Activated CD4-positive, alpha-beta T cell treated with anti-CD3 and anti-CD28 coated beads, Interleukin-2, amount 10 ng/mL, durations not matched to agents 24 days and 14 days (primary cell): Measurements from ENCODE around the gene FEZF2. TPM values are rescaled to one million over a fixed set of nuclear protein-coding genes. Genes with fewer than 3 reads are reported as not detected.

ENCODE experiments used
- DNase-seq: peaks from one replicate; pipeline ENCODE4 v3.0.0; 2022
- H3K27ac Mint-ChIP-seq: one replicate; pipeline ENCODE4 v1.8.0; 2022; ENCODE audit warnings: mild to moderate bottlenecking, mixed read lengths
- H3K27me3 Mint-ChIP-seq: one replicate; pipeline ENCODE4 v1.8.0; 2022; ENCODE audit warnings: mixed read lengths
- H3K36me3 Mint-ChIP-seq: one replicate; pipeline ENCODE4 v1.8.0; 2022; ENCODE audit warnings: low read depth, mild to moderate bottlenecking, mixed read lengths
- H3K4me1 Mint-ChIP-seq: one replicate; pipeline ENCODE4 v1.8.0; 2021; ENCODE audit warnings: mixed read lengths
- H3K4me3 Mint-ChIP-seq: one replicate; pipeline ENCODE4 v1.8.0; 2022; ENCODE audit warnings: mild to moderate bottlenecking, moderate library complexity, mixed read lengths
- H3K9me3 Mint-ChIP-seq: one replicate; pipeline ENCODE4 v1.8.0; 2021; ENCODE audit warnings: mixed read lengths
- intact Hi-C: fragments of 100-400 bp; cut with micrococcal nuclease; formaldehyde crosslinking; loops from one replicate; pipeline ENCODE4 v1.15.1; 2023
- total RNA-seq: library from RNA; stranded (reverse); gene quantifications from 2 replicates; pipeline ENCODE4 v1.2.3, GENCODE V29; 2022

Gene FEZF2
- total RNA-seq, 1 donor from 2014 or later: not detected

GRCh38 chr3:62343755-62344154, 29.6 kb downstream of the FEZF2 start:
- no peak for DNase-seq
- no peak overlapping the region for H3K27ac Mint-ChIP-seq
- intact Hi-C loops: no loop called here
- no peaks in the 10 kb centered on the region for H3K4me1 Mint-ChIP-seq
- no peaks in the 10 kb centered on the region for H3K9me3 Mint-ChIP-seq
- no peaks in the 10 kb centered on the region for H3K27me3 Mint-ChIP-seq
- H3K4me3 Mint-ChIP-seq: no peak overlapping the region
- no peaks in the 10 kb centered on the region for H3K36me3 Mint-ChIP-seq

GRCh38 chr3:62335196-62335595, 38.2 kb downstream of the FEZF2 start:
- no peak overlapping the region for H3K4me3 Mint-ChIP-seq
- H3K9me3 Mint-ChIP-seq: no peaks in the 10 kb centered on the region
- H3K27me3 Mint-ChIP-seq: no peaks in the 10 kb centered on the region
- intact Hi-C loops: loop anchor here (10.0 kb wide), 1 partner anchor 220 kb away; no protein-coding TSS in a partner anchor
- H3K36me3 Mint-ChIP-seq: no peaks in the 10 kb centered on the region
- no peaks in the 10 kb centered on the region for H3K4me1 Mint-ChIP-seq
- no peak overlapping the region for H3K27ac Mint-ChIP-seq
- no peak for DNase-seq

- Mint-ChIP-seq H3K9me3 (no peaks in the 10 kb centered on the region), H3K4me3 (no peak overlapping the region), H3K27ac (no peak overlapping the region)
These were observed 40.5 kb downstream of the FEZF2 start for GRCh38 chr3:62332835-62333244.

GRCh38 chr3:62332017-62332416, 41.3 kb downstream of the FEZF2 start:
- Mint-ChIP-seq H3K4me1 (no peaks in the 10 kb centered on the region), H3K9me3 (no peaks in the 10 kb centered on the region), H3K36me3 (no peaks in the 10 kb centered on the region), H3K27me3 (no peaks in the 10 kb centered on the region), H3K4me3 (no peak overlapping the region), H3K27ac (no peak overlapping the region)
- intact Hi-C loops: loop anchor here (10.0 kb wide), 1 partner anchor 223 kb away; no protein-coding TSS in a partner anchor
- no peak for DNase-seq

More at GRCh38 chr3:62332835-62333244, 40.5 kb downstream of the FEZF2 start:
- H3K4me1 Mint-ChIP-seq: no peaks in the 10 kb centered on the region
- intact Hi-C loops: loop anchor here (10.0 kb wide), 1 partner anchor 222 kb away; no protein-coding TSS in a partner anchor
- no peaks in the 10 kb centered on the region for H3K36me3 Mint-ChIP-seq
- no peaks in the 10 kb centered on the region for H3K27me3 Mint-ChIP-seq
- no peak for DNase-seq

GRCh38 chr3:62329971-62330370, 43.4 kb downstream of the FEZF2 start:
- DNase-seq: no peak
- Mint-ChIP-seq H3K27me3 (no peaks in the 10 kb centered on the region), H3K27ac (no peak overlapping the region), H3K4me1 (no peaks in the 10 kb centered on the region), H3K36me3 (no peaks in the 10 kb centered on the region), H3K4me3 (no peak overlapping the region), H3K9me3 (no peaks in the 10 kb centered on the region)
- intact Hi-C loops: loop anchor here (10.0 kb wide), 1 partner anchor 225 kb away; no protein-coding TSS in a partner anchor

GRCh38 chr3:62325896-62326295, 47.5 kb downstream of the FEZF2 start:
- peaks cover 1% of the 10 kb centered on the region for H3K9me3 Mint-ChIP-seq
- H3K36me3 Mint-ChIP-seq: peaks cover 3% of the 10 kb centered on the region
- no peak overlapping the region for H3K4me3 Mint-ChIP-seq

GRCh38 chr3:62323241-62323640, 50.1 kb downstream of the FEZF2 start:
- intact Hi-C loops: no loop called here
- Mint-ChIP-seq H3K4me1 (peaks cover 6% of the 10 kb centered on the region), H3K27ac (no peak overlapping the region), H3K36me3 (peaks cover 10% of the 10 kb centered on the region), H3K9me3 (peaks cover 18% of the 10 kb centered on the region), H3K4me3 (no peak overlapping the region), H3K27me3 (peaks cover 8% of the 10 kb centered on the region)
- no peak for DNase-seq

More at GRCh38 chr3:62325896-62326295, 47.5 kb downstream of the FEZF2 start:
- no peak overlapping the region for H3K27ac Mint-ChIP-seq
- H3K4me1 Mint-ChIP-seq: no peaks in the 10 kb centered on the region
- DNase-seq: no peak
- H3K27me3 Mint-ChIP-seq: peaks cover under 1% of the 10 kb centered on the region
- intact Hi-C loops: no loop called here
